ENCODE data around the gene CELF1.

- TF ChIP-seq SPI1 (IDR thresholded peaks at IDR 0.05; ENCODE audit: borderline replicate concordance, insufficient read depth, low read depth, low read length) (no peak), ZNF207 (IDR thresholded peaks at IDR 0.05; ENCODE audit: borderline replicate concordance) (no peak), SMC3 (IDR thresholded peaks at IDR 0.05; ENCODE audit: borderline replicate concordance, low read length) (no peak)
These were observed 52.8 kb downstream of the CELF1 start for GRCh38 chr11:47500121-47500520.
